SU-DHL-6 (cell line): ENCODE measurements around the gene ARHGAP11B.

Experiments
- EZH2phosphoT487 ChIP-seq: fragments of 200-600 bp; sonication (generic), shearing (Covaris generic); conservative IDR thresholded peaks from 2 replicates; pipeline ENCODE4 v1.6.1; 2018; ENCODE audit warnings: mild to moderate bottlenecking, antibody characterized with exemption, low read length, moderate library complexity, mixed read lengths
- TF ChIP-seq, protein P1 (sequence below): fragments of 200-600 bp; sonication (generic); IDR thresholded peaks from one replicate; pipeline ENCODE4 v1.5.1; 2017; ENCODE audit warnings: antibody characterized with exemption, mild to moderate bottlenecking, low read length, moderate library complexity; ENCODE audit not compliant: insufficient read depth, poor library complexity, severe bottlenecking

DNA sequence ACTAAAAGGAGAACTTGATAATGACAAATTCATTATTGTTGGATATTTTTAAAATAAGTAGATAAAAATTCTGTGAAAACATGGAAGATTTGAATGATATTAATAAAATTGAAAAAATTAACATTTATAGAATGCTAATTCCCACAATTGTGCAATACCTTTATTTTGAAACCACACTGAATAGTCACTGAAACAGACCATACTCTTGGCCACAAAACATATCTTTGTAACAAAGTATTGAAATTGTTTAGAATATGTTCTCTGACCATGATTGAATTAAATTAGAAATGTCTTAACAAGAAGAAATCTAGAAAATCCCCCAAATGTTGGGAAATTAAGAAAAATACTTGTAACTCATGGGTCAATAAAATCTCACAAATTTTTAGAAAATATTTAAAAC, 49.2 kb downstream of the ARHGAP11B start:
- TF ChIP-seq, protein P1, sequence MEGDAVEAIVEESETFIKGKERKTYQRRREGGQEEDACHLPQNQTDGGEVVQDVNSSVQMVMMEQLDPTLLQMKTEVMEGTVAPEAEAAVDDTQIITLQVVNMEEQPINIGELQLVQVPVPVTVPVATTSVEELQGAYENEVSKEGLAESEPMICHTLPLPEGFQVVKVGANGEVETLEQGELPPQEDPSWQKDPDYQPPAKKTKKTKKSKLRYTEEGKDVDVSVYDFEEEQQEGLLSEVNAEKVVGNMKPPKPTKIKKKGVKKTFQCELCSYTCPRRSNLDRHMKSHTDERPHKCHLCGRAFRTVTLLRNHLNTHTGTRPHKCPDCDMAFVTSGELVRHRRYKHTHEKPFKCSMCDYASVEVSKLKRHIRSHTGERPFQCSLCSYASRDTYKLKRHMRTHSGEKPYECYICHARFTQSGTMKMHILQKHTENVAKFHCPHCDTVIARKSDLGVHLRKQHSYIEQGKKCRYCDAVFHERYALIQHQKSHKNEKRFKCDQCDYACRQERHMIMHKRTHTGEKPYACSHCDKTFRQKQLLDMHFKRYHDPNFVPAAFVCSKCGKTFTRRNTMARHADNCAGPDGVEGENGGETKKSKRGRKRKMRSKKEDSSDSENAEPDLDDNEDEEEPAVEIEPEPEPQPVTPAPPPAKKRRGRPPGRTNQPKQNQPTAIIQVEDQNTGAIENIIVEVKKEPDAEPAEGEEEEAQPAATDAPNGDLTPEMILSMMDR, result no peak
- TF ChIP-seq EZH2phosphoT487, result no peak
